GM12864 (cell line): ENCODE measurements around the gene DNAH9.

Experiments used
- DNase-seq: peaks from one replicate; pipeline ENCODE4 v3.0.0-alpha.2; 2011; ENCODE audit warnings: low read depth
- H3K4me3 ChIP-seq: 2 replicates; pipeline ENCODE4 v1.5.1; 2011; ENCODE audit warnings: mild to moderate bottlenecking, low read depth, low read length, control low read depth
- CTCF ChIP-seq: IDR thresholded peaks from 2 replicates; pipeline ENCODE4 v1.5.1; 2011; ENCODE audit warnings: low read depth, mild to moderate bottlenecking, moderate library complexity, low read length, control low read depth, inconsistent platforms; ENCODE audit errors: missing control alignments

Gene DNAH9

GRCh38 chr17:11814655-11815262 lies 216.5 kb downstream of the DNAH9 start:
- DNase-seq: no peak
- TF ChIP-seq CTCF: no peak

GRCh38 chr17:11816409-11816808 lies 218.1 kb downstream of the DNAH9 start:
- no peak overlapping the region for H3K4me3 ChIP-seq

More at GRCh38 chr17:11814655-11815262, 216.5 kb downstream of the DNAH9 start:
- H3K4me3 ChIP-seq: no peak overlapping the region

GRCh38 chr17:11823862-11824261 lies 225.6 kb downstream of the DNAH9 start:
- TF ChIP-seq CTCF: no peak
- no peak for DNase-seq
- H3K4me3 ChIP-seq: no peak overlapping the region

More at GRCh38 chr17:11816409-11816808, 218.1 kb downstream of the DNAH9 start:
- DNase-seq: no peak
- no peak for TF ChIP-seq CTCF

- H3K4me3 ChIP-seq: no peak overlapping the region
- DNase-seq: no peak
- TF ChIP-seq CTCF: no peak
Observed at GRCh38 chr17:11825572-11826209, 227.4 kb downstream of the DNAH9 start.

- H3K4me3 ChIP-seq: no peak overlapping the region
- no peak for DNase-seq
- TF ChIP-seq CTCF: no peak
Observed at GRCh38 chr17:11832401-11833137, 234.3 kb downstream of the DNAH9 start.

- no peak for TF ChIP-seq CTCF
- no peak overlapping the region for H3K4me3 ChIP-seq
- DNase-seq: no peak
Observed at GRCh38 chr17:11836508-11836907, 238.2 kb downstream of the DNAH9 start.
